HG03521 (cell line): ENCODE data around the gene WDR1.

Source experiments
- ATAC-seq: cut with Tn5 transposase; IDR thresholded peaks from one replicate; pipeline ENCODE4 v1.9.1; 2021; ENCODE audit warnings: mild to moderate bottlenecking, moderate library complexity; ENCODE audit not compliant: unreplicated experiment

The WDR1 gene, protein sequence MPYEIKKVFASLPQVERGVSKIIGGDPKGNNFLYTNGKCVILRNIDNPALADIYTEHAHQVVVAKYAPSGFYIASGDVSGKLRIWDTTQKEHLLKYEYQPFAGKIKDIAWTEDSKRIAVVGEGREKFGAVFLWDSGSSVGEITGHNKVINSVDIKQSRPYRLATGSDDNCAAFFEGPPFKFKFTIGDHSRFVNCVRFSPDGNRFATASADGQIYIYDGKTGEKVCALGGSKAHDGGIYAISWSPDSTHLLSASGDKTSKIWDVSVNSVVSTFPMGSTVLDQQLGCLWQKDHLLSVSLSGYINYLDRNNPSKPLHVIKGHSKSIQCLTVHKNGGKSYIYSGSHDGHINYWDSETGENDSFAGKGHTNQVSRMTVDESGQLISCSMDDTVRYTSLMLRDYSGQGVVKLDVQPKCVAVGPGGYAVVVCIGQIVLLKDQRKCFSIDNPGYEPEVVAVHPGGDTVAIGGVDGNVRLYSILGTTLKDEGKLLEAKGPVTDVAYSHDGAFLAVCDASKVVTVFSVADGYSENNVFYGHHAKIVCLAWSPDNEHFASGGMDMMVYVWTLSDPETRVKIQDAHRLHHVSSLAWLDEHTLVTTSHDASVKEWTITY

DNA sequence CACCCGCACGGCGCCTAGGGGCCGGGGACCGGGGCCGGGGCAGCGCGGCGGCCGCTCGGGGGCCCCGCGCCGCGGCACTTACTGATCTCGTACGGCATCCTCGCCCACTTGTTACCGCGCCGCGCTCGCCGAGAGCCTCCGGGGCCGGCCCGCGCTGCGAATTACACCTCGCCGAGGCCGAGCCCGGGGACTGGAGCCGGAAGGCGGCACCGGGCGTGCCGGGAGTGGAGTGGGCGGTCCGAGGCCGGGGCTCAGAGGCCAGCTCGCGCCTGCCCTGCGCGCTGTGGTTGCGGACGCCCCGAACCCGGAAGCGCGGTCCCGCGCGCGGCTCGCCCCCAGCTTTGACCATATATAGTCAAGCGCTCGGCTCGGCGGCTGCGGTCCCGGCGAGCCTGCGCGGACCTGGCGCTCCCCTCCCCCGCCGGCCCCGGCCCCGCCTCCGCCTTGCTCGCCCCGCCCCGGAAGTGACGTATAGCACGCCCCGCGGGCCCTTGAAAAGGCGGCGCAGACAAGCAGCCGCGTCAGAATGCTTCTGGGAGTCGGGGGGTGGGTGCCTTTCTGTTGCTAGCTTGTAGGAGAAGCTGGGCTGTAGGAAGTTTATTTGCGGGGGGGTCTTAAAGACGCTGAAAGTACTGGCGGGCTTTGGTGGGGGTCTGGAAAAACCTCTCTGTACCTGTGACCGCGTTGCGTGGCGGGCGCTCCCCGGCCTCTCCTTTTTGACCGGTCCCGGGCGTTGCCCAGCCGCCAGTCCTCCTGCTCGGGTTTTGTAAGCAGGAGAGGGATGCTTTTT, at the start of gene WDR1:
WDR1 (minus strand) TSS at position 231 of the 790 bp plus-strand sequence; CDS start at position 98, 133 bp downstream.
- peak; percentile 88 for ATAC-seq

DNA sequence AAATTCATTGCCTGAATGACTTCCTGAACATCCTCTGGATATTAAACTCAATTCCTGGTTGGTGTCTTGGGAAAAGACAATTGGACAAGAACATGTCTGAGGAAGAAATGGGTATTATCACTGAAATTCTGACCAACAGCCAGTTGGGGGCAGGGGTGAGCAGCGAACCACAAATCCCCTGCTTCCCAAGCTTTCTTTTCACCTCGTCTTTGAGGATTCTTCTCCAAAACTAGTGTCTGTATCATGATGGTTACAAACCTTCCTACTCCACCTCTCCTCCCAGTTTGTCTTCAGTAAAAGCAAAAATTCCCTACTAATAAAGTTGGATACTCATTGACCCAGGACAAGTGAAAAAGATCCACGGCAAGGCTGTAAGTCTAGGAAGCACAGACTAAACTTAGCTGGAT, 48.3 kb upstream of the WDR1 start:
- ATAC-seq = no peak

DNA sequence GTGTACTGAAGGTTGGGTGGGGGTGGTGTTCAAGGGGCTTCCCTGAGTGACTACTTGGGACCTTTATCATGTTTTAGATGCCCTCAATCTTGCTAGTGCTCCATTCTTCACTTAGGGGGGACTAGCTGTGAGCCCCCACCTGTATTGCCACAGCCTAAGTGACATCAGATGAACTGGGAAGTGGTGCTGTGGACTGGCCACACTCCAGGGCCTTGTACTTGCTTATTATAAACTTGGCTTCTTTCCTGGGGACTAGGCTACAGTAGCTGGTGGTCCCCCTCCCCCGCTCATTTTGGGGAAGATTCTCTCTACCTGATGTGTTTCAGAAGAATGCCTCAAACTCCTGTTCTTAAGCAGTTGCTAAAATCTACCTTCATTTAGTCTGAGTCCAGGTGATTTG, 46.7 kb upstream of the WDR1 start:
- ATAC-seq = no peak

DNA sequence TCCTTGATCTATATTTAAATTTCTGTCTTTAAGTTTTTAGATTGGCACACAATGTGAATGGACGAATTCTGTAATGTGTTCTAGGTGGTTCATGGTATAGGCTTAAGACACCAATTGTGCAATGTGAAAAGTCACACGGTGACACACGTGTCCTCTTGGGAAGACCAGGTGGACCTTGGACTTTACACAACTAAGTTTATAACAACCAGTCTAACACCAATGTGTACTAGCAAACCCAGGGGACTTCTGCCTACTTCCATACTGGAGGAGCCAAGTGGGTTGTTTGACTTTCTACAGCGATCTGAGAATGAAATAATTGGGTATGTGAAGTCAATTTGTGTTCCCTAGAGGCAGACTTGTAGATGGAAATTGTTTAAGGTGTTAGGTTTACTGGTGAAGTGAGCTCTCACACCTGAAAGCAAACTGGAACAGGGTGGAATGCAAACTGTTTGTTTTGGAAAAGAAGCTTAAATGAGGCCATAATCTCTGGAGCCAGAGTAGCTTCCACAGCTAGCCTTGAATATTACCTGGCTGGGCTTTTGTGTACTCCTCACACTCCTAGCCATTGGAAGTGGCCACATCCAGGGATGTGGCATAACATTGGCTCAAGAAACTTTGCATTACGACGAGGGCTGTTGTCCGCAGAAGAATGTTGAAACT, 45.9 kb upstream of the WDR1 start:
- ATAC-seq = no peak

DNA sequence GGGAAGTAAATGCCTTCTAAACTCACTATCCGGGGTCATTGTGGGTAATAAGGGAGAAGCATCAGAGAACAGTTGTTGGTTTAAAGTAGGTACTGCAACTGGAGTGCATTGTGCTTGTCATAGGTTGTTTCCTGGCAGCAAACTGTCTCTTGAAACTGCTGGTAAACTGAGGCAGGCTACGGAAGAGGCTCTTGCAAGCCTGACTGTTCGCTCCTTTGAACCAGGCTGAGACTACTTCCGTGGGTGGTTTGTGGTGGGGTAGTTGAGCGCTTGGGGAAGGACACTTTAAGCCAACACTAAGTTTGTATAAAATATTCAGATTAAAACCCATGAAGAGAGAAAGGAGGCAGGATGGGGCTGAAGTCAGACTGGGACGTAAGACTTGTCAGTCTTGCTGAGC, 45.2 kb upstream of the WDR1 start:
- ATAC-seq = no peak

DNA sequence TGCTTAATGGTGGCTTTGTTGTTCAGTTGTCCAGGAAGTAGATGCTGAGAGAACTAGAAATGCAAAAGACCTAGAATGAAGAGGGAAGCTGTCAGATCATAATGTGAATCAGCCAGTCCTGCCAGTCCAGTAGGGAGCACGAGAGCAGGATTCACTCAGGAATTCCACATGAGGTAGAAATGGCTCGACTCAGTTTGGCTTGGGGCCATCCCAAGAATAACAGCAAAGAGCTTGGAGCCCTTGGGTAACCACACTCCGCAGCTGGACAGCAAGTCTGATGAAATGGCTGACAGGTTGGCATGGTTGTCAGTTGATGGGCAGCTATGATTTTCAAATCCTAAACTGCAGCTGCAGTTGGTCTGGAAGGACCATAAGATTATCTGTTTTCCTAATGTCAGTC, 44.5 kb upstream of the WDR1 start:
- ATAC-seq = no peak

DNA sequence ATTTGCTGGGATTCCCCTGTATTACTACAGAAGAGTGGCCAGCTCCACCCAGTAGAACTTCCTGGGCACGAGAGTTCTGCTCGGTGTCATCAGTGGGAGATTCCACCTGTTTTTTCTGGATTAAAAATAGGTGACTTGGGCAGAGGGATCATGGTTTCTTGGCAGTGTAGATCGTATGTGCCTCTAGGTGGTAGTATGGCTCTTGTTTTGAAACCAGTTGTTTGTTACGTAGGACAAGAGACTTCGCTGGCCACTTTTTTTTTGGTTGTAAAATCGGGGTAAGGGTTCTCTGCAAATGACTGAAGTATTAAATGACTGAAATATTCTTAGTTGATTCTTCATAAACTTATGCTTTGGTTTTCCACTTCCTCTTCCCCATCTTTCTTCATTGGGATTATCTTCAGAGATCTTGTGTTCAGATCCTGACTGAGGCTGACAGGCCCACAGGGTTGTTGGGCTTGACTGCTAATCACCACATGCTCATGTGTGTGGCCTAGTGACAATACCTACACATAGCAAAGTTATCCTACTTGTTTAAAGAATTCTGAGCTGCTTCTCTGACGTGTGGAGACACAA, 43.8 kb upstream of the WDR1 start:
- ATAC-seq = no peak

DNA sequence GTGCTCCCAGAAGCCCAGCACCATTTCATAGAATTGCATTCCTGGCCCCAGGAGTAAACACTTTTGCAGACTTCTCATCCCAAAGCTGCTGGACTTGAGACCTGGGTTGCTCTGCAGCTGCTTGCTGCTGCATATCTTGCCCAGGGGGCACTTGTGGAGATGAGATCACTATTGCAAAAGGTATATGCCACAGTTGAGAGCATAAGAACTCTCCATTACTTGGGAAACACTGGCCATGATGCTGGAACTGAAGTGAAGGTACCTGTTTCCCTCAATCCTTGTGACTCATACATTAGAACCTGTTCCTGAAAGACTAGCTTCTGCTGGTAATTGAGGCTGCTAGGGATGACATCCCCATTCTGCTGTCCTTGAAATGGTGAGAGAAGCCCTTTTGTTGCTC, 43.1 kb upstream of the WDR1 start:
- no peak for ATAC-seq

DNA sequence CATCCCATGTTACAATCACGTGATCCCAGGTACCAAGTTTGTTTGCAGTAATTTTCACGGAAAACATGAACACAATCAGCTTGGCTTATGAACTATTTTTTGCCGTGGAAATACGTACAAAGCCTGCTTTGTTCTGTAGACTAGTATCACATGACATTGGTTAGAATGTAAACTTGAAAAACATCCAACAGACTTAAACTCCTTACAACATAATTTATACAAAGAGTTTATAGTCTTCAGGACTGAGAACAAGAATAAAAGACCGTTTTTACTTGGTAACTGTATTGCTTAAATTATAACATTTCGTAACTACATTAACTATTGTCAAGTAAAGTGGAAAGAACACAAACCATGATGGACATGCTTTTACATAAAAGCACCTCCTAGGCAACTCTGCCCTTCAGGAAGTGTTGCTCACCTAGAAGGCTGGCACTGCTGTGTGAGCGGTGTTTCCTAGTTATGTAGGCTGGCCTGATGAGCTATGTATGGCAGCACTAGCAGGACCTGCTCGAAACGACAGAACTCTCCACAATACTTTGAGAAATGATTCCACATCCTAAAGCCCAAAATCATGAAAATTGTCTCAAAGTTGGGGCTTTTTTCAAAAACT, 41.8 kb upstream of the WDR1 start:
- no peak for ATAC-seq

DNA sequence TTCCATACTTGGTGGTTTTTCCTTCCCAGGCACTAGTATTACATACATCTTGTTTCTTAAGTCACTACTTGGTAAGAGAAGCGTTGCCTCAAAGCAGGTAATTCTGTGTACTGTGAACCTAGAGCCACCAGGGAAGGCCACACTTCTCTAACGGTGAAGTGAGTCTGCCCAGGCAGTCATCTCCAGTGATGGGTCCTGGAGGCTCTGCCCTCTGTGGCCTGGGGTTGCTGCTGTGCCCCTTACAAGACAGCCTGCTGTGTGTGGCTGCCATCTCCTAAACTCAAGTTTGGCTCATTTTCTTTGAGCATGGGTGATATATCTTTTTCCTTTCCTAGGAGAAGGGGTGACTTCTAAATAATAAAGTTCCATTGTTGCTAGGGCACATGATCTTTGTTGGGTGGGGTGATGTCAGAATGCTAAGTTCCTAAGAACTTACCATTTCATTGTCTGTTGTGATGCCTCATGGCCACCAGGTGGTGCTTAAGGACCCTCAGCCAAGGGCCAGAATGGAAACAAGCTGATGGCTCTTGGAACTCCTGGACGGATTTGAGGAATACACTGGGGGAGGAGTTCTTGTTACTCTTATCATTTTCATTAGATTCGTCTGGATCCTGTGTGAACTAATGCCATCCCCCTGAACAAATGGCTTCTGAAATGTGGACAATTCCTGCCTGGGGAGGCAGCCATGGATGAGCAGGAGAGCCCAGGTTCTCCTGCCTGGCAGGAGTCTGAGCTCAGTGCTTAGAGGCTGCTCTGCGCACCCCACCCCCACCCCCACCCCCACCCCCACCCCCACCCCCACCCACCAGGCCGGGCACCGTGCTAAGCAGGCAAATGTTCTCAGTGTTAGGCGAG, 41.1 kb upstream of the WDR1 start:
- peak; percentile 66 for ATAC-seq

DNA sequence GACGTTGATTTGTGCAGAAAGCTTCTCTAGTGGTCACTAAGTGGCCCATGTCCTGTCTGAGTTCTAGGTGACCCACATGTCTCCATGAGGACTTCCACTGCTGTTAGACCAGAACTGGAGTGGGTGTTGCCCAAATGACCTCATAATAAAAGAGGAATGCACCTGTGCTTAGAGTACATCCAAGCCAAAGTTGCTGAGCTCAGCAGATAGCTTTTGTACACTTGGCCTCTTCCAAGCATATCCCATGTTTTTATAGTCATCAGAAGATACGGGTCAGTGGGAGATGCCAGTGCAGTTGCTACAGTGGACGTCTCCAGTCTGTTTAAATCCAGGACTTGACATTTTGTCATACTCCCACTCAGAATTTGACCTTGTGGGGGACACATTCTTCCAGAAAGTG, 37.6 kb upstream of the WDR1 start:
- ATAC-seq = no peak

DNA sequence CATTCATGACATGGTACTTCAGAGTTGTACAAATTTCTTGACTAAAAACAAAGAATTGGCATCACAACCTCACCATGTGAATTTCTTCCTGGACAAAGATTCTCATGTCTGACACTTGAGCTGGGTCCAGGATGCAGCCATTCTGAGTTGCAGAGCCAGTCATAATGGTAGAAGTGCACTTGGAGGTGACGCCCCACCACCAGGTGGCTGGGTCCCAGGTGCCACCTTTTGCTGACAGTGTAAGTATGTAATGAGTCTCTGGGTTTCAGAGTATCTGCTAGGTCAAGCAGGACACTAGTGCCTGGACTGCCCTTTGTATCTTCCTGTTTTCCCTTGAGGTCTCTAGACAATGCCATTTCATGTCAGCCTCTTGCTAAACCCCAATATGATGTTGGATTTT, 36.6 kb upstream of the WDR1 start:
- no peak for ATAC-seq

DNA sequence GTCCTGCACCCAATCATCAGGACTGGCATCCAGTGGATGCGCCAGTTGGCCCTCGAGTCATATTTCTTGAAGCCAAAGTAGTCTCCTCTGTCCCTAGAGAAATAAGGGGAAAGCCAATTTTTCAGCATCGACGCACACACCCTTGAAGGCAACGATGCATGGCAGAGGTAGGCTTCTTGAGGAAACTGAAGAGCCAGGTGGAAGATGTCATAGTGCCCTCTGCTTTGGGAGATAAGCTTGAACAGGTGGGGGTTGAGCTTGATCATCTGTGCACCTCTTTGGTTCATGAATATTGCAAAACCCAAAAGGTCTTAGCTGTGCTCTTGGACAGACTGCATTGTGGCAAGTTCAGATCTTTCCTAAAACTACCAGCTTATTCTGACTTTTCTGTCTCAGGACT, 34.6 kb upstream of the WDR1 start:
- ATAC-seq = no peak

DNA sequence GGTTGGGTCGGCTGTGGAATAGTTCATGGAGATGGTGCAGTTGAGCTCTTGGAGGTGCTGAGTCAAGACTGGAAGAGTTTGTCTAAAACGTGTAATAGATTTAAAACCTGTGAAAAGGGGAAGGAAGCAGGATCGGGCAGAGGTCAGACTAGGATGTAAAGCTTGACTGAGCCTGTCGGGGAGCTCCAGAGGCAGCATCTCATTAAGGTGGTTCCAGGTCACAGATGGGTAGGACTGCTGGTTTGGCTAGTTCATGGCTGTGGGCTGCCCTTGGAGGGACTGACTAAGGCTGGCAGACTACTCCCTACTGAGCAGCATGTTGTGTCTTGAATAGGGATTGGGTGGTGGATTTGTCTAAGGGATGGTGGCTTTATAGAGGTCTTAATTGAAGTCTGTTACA, 28.4 kb upstream of the WDR1 start:
- ATAC-seq = no peak

DNA sequence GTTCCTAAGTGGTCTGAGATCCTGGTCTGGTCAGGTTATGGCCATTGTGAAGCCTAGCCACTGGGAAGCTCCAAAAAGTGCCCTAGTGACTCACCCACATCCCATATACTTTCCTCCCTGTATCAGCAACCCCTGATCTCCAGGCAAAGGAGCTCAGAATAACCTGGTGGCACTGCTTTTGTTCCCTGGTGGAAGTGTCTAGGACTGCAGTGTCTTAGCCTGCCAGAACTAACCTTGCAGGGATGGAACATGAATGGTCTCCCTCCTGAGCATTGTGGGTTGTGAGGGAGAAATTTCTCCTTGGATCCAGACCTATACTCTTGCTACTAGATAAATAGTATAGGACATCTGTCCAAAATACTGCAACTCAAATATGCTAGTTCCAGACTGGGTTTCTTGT, 27.9 kb upstream of the WDR1 start:
- ATAC-seq = no peak

DNA sequence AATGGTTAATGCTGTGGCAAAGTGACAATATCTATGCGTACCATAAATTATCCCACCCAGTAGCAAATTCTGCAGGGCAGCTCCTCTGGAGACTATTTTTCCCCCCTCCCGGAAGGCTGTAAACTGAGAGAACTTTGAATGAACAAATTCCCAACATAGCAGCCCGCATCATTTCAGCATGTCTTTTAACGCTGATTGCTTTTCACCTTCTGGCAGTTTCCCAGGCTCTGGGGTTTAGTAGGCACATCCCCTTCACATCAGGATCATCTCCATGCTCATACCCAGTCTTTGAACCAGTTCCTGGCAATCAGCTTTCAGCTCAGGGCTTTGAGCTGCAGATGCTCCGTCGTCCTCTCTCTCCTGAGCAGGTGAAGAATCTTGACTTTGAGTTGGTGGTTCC, 26.6 kb upstream of the WDR1 start:
- no peak for ATAC-seq

DNA sequence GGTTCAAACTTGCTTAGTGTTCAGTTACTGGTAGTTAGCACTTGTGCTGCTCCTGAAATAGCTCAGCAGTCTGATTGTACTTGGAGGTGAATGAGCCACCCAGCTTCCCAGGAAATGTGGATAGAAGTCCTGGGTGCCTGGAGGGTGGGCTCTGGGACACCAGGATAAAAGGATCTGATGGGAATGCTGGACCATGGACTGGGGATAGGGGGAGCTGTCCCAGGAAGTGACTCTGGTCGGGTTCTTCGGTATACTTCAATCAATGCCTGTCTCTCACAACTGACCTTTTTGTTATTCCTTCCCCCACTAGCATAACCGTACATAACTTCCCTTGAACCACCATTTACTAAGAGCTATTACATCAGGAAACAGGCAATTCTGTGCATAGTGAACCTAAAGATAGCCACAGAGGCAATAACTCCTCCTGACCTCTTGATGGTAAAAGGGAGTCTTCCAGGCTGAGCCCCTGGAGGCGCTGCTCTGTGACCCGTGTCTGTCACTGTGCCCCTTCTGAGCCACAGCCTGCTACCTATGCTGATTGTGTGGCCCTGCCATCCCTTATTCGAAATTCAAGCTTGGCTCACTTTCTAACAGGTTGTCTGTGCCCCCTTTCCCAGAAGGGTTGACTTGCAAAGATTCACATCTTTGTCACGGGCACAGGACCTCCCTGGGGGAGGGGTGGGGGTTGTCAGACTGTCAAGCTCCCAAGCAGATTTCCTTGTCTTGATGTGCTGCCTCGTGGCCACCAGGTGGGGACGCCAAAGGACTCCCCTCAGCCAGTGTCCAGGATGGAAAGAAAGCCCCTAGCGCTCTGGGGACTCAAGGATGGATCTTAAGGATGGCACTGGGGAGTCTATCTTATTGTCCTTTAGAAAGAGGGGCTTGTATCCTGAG, 24.5 kb upstream of the WDR1 start:
- no peak for ATAC-seq

DNA sequence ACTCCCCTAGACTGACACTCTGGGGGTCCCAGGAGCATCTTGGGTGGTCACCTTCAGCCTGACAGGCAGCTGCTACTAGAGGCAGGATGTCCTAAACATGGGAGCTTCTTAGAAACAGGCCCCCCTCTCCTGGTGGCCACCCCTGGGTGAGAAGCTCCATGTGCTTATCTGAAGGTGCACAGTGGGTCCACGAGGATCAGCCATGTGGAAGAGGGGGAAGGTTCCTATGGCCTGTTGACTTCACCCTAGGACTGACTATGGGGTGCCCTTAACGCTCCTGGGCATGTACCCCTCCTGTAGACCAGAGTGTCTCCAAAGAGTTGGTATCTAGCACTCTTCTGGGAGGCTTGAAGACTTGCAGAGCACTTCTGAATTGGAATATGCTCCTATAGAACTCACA, 22.9 kb upstream of the WDR1 start:
- ATAC-seq = no peak

DNA sequence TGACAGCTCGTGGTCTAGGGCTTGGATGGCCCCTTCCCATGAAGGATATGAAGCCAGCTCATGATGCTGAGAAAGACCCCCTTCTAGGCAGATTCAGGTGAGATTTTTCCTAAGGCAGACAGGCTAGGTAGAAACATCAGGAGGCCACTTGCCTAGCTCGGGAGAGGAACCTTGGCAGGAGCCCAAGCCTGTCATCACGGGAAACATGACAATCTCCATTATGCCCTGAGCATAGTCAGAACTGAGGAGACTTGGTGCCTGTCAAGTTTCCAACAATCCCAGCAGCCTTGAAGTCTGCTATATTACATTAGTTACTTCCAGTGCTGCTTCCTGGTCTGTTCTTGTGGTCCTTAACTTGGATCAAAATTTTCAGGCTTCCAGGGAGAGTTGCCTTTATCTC, 18.7 kb upstream of the WDR1 start:
- no peak for ATAC-seq
